Endometrial microvascular endothelial cells (primary cell): ENCODE measurements around the gene MAN1A2. TPM values are rescaled to one million over a fixed set of nuclear protein-coding genes. Genes with fewer than 3 reads are reported as not detected.

Source experiments
- in situ Hi-C: cut with HindIII; loops from 2 replicates; pipeline ENCODE4 v1.10.0; 2017; ENCODE audit warnings: low sequenced_read_pairs, low pct_unique_long_range_greater_than_20kb; ENCODE audit errors: inconsistent ontology term
- total RNA-seq: library from RNA; depleted of rRNA; stranded (reverse); fragments of >200 nt; gene quantifications from one replicate; pipeline ENCODE4 v1.2.3, GENCODE V29; 2015; ENCODE audit errors: inconsistent ontology term

The MAN1A2 gene
- total RNA-seq, 1 donor from 2014 or later: 24.2 TPM

- in situ Hi-C loops: no loop called here
Observed at GRCh38 chr1:117565076-117565556, 197.9 kb downstream of the MAN1A2 start.

- in situ Hi-C loops: no loop called here
Observed at GRCh38 chr1:117565745-117566455, 198.7 kb downstream of the MAN1A2 start.

GRCh38 chr1:117566556-117566955 is 199.3 kb downstream of the MAN1A2 start:
- in situ Hi-C loops: no loop called here

GRCh38 chr1:117567435-117567834 is 200.2 kb downstream of the MAN1A2 start:
- in situ Hi-C loops: no loop called here

GRCh38 chr1:117567976-117568375 is 200.7 kb downstream of the MAN1A2 start:
- in situ Hi-C loops: no loop called here

GRCh38 chr1:117568999-117569398 is 201.8 kb downstream of the MAN1A2 start:
- in situ Hi-C loops: no loop called here

- in situ Hi-C loops: no loop called here
Observed at GRCh38 chr1:117569856-117570255, 202.6 kb downstream of the MAN1A2 start.

- in situ Hi-C loops: no loop called here
Observed at GRCh38 chr1:117570988-117571409, 203.8 kb downstream of the MAN1A2 start.

GRCh38 chr1:117571496-117571895 is 204.2 kb downstream of the MAN1A2 start:
- in situ Hi-C loops: no loop called here

- in situ Hi-C loops: no loop called here
Observed at GRCh38 chr1:117572546-117572945, 205.3 kb downstream of the MAN1A2 start.

- in situ Hi-C loops: no loop called here
Observed at GRCh38 chr1:117573386-117574023, 206.3 kb downstream of the MAN1A2 start.

- in situ Hi-C loops: no loop called here
Observed at GRCh38 chr1:117574161-117574835, 207.0 kb downstream of the MAN1A2 start.

- in situ Hi-C loops: no loop called here
Observed at GRCh38 chr1:117575586-117576225, 208.5 kb downstream of the MAN1A2 start.

- in situ Hi-C loops: no loop called here
Observed at GRCh38 chr1:117576236-117576635, 209.0 kb downstream of the MAN1A2 start.

GRCh38 chr1:117577191-117577885 is 210.1 kb downstream of the MAN1A2 start:
- in situ Hi-C loops: no loop called here

- in situ Hi-C loops: no loop called here
Observed at GRCh38 chr1:117578466-117578865, 211.2 kb downstream of the MAN1A2 start.
